HepG2 (cell line): ENCODE data around the gene LYRM2. TPM values are rescaled to one million over a fixed set of nuclear protein-coding genes. Genes with fewer than 3 reads are reported as not detected.

Experiments used
- ATAC-seq: fragments of 200-7000 bp; cut with Tn5 transposase; 3 replicates; pipeline ENCODE4 v1.9.1; 2020; ENCODE audit warnings: mild to moderate bottlenecking, moderate library complexity
- BruUV-seq: library from RNA; stranded (reverse); fragments of 400-500 nt; replicated peaks from 2 replicates; lab custom pipeline; 2021; lab: Mats Ljungman, UMichigan
- CTCF ChIA-PET: fragments of 300-600 bp; formaldehyde crosslinking; extraction: SDS; loops from one replicate; lab custom pipeline; 2021; ENCODE audit warnings: low total read pairs, inconsistent platforms, low intra/inter-chr PET ratio; lab: Yijun Ruan, JAX
- POLR2A ChIA-PET: fragments of 350-600 bp; sonication (Branson Sonifier 250); formaldehyde crosslinking; loops from one replicate; lab custom pipeline; 2020; ENCODE audit warnings: antibody characterized with exemption, inconsistent platforms; lab: Yijun Ruan, JAX
- DNase-seq: peaks from one replicate; pipeline ENCODE4 v3.0.0-alpha.2; 2015; ENCODE audit warnings: low spot score
- FAIRE-seq: peaks from 3 replicates; lab custom pipeline; 2011; peaks lifted over from hg19 to GRCh38; lab: Jason Lieb, UNC
- H2AFZ ChIP-seq: one replicate; pipeline ENCODE4 v1.6.1; 2011; ENCODE audit warnings: low read length, inconsistent platforms
- H3K27ac ChIP-seq: fragments of 300-600 bp; 3 replicates; pipeline ENCODE4 v1.8.0; 2011; ENCODE audit warnings: mixed run types, mild to moderate bottlenecking, mixed read lengths, low read length, inconsistent platforms; ENCODE audit not compliant: insufficient read depth; ENCODE audit errors: extremely low read length
- H3K27me3 ChIP-seq, 2 experiments: fragments of 200-600 bp in 1 of 2; 2 replicates in 1 of 2; 3 replicates in 1 of 2; pipeline versions ENCODE4 v1.6.0 to v1.8.0; 2011; ENCODE audit warnings: low read length in 2 of 2, mild to moderate bottlenecking in 2 of 2, moderate library complexity in 2 of 2, inconsistent platforms in 1 of 2; ENCODE audit not compliant: insufficient read depth in 2 of 2, control insufficient read depth in 1 of 2
- H3K36me3 ChIP-seq, 2 experiments: fragments of 200-600 bp in 1 of 2; replicated peaks in 1 of 2; 2 replicates in 1 of 2; 3 replicates in 1 of 2; pipeline versions ENCODE4 v1.5.1 to v1.8.0; 2011; ENCODE audit warnings: low read length in 2 of 2, inconsistent platforms in 1 of 2; ENCODE audit not compliant: insufficient read depth in 2 of 2, control insufficient read depth in 1 of 2
- H3K4me1 ChIP-seq: 2 replicates; pipeline ENCODE4 v1.5.1; 2012; ENCODE audit warnings: low read length, inconsistent platforms; ENCODE audit not compliant: insufficient read depth
- H3K4me2 ChIP-seq: 2 replicates; pipeline ENCODE4 v1.6.0; 2011; ENCODE audit warnings: low read depth, low read length, inconsistent platforms
- H3K4me3 ChIP-seq, 3 experiments: fragments of 200-600 bp in 1 of 3; sonication (generic), shearing (Covaris generic) in 1 of 3; replicated peaks in 1 of 3; 2 replicates each; pipeline ENCODE4 v1.5.1; 2011 to 2016; ENCODE audit warnings: low read length in 3 of 3, inconsistent platforms in 2 of 3, low read depth in 2 of 3, mild to moderate bottlenecking in 2 of 3, control low read depth in 1 of 3, mixed read lengths in 1 of 3; ENCODE audit not compliant: insufficient read depth in 1 of 3
- H3K79me2 ChIP-seq: one replicate; pipeline ENCODE4 v1.6.1; 2011; ENCODE audit warnings: low read length, inconsistent platforms; ENCODE audit not compliant: insufficient read depth
- H3K9ac ChIP-seq: 2 replicates; pipeline ENCODE4 v1.6.0; 2011; ENCODE audit warnings: mild to moderate bottlenecking, low read depth, low read length, inconsistent platforms; ENCODE audit not compliant: insufficient read depth
- H3K9me3 ChIP-seq: 2 replicates; pipeline ENCODE4 v1.5.1; 2012; ENCODE audit warnings: mild to moderate bottlenecking, low read length
- H4K20me1 ChIP-seq: 2 replicates; pipeline ENCODE4 v1.6.0; 2011; ENCODE audit warnings: inconsistent platforms, mild to moderate bottlenecking, low read length, moderate library complexity; ENCODE audit not compliant: insufficient read depth
- CREM ChIP-seq, 2 experiments: sonication (generic) in 1 of 2; formaldehyde crosslinking in 1 of 2; IDR thresholded peaks; 2 replicates each; pipeline versions ENCODE4 v1.4.0 to v1.6.1; 2016 to 2020; ENCODE audit warnings: antibody characterized with exemption in 1 of 2, mild to moderate bottlenecking in 1 of 2, missing genetic modification reagents in 1 of 2
- NR3C1 ChIP-seq: sonication (generic); formaldehyde crosslinking; IDR thresholded peaks from 2 replicates; pipeline ENCODE4 v1.4.0; 2020; ENCODE audit warnings: missing genetic modification reagents
- SATB2 ChIP-seq: sonication (generic); formaldehyde crosslinking; IDR thresholded peaks from 2 replicates; pipeline ENCODE4 v1.5.0; 2020; ENCODE audit warnings: missing genetic modification reagents
- ZBTB7A ChIP-seq: sonication (generic); formaldehyde crosslinking; IDR thresholded peaks from 2 replicates; pipeline ENCODE4 v1.8.0; 2022; ENCODE audit warnings: mild to moderate bottlenecking, missing genetic modification reagents
- ZNF292 ChIP-seq: sonication (generic); formaldehyde crosslinking; IDR thresholded peaks from 2 replicates; pipeline ENCODE4 v1.8.1; 2022; ENCODE audit warnings: mild to moderate bottlenecking, low read depth, missing genetic modification reagents, borderline replicate concordance
- ZNF780A ChIP-seq: sonication (generic); formaldehyde crosslinking; IDR thresholded peaks from 2 replicates; pipeline ENCODE4 v1.8.0; 2022; ENCODE audit warnings: mild to moderate bottlenecking, missing genetic modification reagents, moderate library complexity
- WGBS: methylation state at CpG from one replicate; pipeline ENCODE4 v1.1.6; 2017; ENCODE audit warnings: low lambda C conversion rate; 5-methylcytosine and 5-hydroxymethylcytosine counted together
- in situ Hi-C: cut with HindIII; loops from 2 replicates; pipeline ENCODE4 v1.10.0; 2017; ENCODE audit warnings: low pct_unique_long_range_greater_than_20kb; ENCODE audit not compliant: extremely low pct_ligation_motif_present
- intact Hi-C: fragments of 100-400 bp; cut with micrococcal nuclease; formaldehyde crosslinking; loops from one replicate; pipeline ENCODE4 v1.10.0; 2022; ENCODE audit not compliant: unreplicated experiment
- polyA plus RNA-seq, 8 experiments: library from polyadenylated mRNA; depleted of rRNA in 3 of 8; stranded (reverse) in 7 of 8; unstranded in 1 of 8; fragments of >200 nt; fragmentation: Illumina TruSeq in 4 of 8; extraction: Trizol in 4 of 8; gene quantifications; 2 replicates each; pipeline versions ENCODE4 v1.2.1 to v1.2.3, GENCODE V29; 2011 to 2016; ENCODE audit warnings: low read depth in 4 of 8, missing spikeins in 1 of 8, mixed read lengths in 1 of 8; ENCODE audit not compliant: insufficient read depth in 1 of 8
- total RNA-seq, 5 experiments: library from RNA; depleted of rRNA; stranded (reverse); fragments of >200 nt; fragmentation: Illumina TruSeq; extraction: Trizol; gene quantifications; 2 replicates each; pipeline ENCODE4 v1.2.3, GENCODE V29; 2016; ENCODE audit warnings: low read depth in 1 of 5
- TF ChIP-seq, protein P1 (sequence below): sonication (generic); formaldehyde crosslinking; IDR thresholded peaks from 2 replicates; pipeline ENCODE4 v1.5.1; 2020; ENCODE audit warnings: mild to moderate bottlenecking, missing genetic modification reagents, moderate library complexity
- TF ChIP-seq, protein P2 (sequence below): sonication (generic); formaldehyde crosslinking; IDR thresholded peaks from 2 replicates; pipeline ENCODE4 v1.5.1; 2020; ENCODE audit warnings: mild to moderate bottlenecking, missing genetic modification reagents

Gene LYRM2
- total and polyA plus RNA-seq, 2 of the 13 experiments (the other 11 are each of a cell fraction or from before 2014, with no cell fraction given): 17.8 to 32.6 TPM

- Histone ChIP-seq H3K36me3 (no peaks in the 10 kb centered on the region), H3K4me2 (no peak overlapping the region), H3K79me2 (no peaks in the 10 kb centered on the region), H3K27ac (no peak overlapping the region), H3K4me3 (no peak overlapping the region), H2AFZ (no peak overlapping the region), H3K9ac (no peak overlapping the region), H3K9me3 (no peaks in the 10 kb centered on the region), H4K20me1 (no peaks in the 10 kb centered on the region), H3K4me1 (no peaks in the 10 kb centered on the region), H3K27me3 (no peaks in the 10 kb centered on the region)
- no peak for TF ChIP-seq ZNF780A
- TF ChIP-seq SATB2 (CRISPR knock-in tag): no peak
- TF ChIP-seq CREM (IDR thresholded peaks at IDR 0.05): no peak
- no peak for TF ChIP-seq CREM (CRISPR knock-in tag; IDR thresholded peaks at IDR 0.05)
- TF ChIP-seq NR3C1 (CRISPR knock-in tag): no peak
- no peak for TF ChIP-seq ZNF292 (CRISPR knock-in tag)
- TF ChIP-seq, protein P1, sequence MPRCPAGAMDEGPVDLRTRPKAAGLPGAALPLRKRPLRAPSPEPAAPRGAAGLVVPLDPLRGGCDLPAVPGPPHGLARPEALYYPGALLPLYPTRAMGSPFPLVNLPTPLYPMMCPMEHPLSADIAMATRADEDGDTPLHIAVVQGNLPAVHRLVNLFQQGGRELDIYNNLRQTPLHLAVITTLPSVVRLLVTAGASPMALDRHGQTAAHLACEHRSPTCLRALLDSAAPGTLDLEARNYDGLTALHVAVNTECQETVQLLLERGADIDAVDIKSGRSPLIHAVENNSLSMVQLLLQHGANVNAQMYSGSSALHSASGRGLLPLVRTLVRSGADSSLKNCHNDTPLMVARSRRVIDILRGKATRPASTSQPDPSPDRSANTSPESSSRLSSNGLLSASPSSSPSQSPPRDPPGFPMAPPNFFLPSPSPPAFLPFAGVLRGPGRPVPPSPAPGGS (CRISPR knock-in tag): no peak
- TF ChIP-seq, protein P2, sequence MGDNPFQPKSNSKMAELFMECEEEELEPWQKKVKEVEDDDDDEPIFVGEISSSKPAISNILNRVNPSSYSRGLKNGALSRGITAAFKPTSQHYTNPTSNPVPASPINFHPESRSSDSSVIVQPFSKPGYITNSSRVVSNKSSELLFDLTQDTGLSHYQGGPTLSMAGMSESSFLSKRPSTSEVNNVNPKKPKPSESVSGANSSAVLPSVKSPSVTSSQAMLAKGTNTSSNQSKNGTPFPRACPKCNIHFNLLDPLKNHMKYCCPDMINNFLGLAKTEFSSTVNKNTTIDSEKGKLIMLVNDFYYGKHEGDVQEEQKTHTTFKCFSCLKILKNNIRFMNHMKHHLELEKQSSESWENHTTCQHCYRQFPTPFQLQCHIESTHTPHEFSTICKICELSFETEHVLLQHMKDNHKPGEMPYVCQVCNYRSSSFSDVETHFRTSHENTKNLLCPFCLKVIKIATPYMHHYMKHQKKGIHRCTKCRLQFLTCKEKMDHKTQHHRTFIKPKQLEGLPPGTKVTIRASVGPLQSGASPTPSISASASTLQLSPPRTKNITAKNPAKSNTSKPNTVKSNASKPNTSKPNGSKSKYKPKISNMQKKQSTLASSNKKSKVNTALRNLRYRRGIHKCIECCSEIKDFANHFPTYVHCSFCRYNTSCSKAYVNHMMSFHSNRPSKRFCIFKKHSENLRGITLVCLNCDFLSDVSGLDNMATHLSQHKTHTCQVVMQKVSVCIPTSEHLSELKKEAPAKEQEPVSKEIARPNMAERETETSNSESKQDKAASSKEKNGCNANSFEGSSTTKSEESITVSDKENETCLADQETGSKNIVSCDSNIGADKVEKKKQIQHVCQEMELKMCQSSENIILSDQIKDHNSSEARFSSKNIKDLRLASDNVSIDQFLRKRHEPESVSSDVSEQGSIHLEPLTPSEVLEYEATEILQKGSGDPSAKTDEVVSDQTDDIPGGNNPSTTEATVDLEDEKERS (CRISPR knock-in tag): no peak
- no peak for TF ChIP-seq ZBTB7A (CRISPR knock-in tag)
- FAIRE-seq (no peak), DNase-seq (no peak), ATAC-seq (no peak)
- CTCF ChIA-PET: no interaction called here
- intact Hi-C loops (no loop called here), in situ Hi-C loops (no loop called here)
- POLR2A ChIA-PET: no interaction called here
- no TSS peak for BruUV-seq
- 79% methylated on average over 11 of the region's 11 CpGs for WGBS
These were observed 107.6 kb downstream of the LYRM2 start for GRCh38 chr6:89530982-89531381.
